Endothelial cell of umbilical vein (primary cell): Measurements from ENCODE around the gene RAB36. TPM values are rescaled to one million over a fixed set of nuclear protein-coding genes. Genes with fewer than 3 reads are reported as not detected.

Source experiments
- BruUV-seq: library from RNA; stranded (reverse); fragments of 400-500 nt; replicated peaks from 2 replicates; lab custom pipeline; 2021; lab: Mats Ljungman, UMichigan
- CTCF ChIA-PET: fragments of 300-600, 350-600 bp; sonication (Branson Sonifier 250); formaldehyde crosslinking; loops from one replicate; lab custom pipeline; 2021; ENCODE audit warnings: antibody characterized with exemption, inconsistent platforms; lab: Charles Lee
- POLR2A ChIA-PET: fragments of 300-600, 350-600 bp; sonication (Branson Sonifier 250); formaldehyde crosslinking; loops from one replicate; lab custom pipeline; 2021; ENCODE audit warnings: antibody characterized with exemption, inconsistent platforms; lab: Charles Lee
- DNase-seq: peaks from one replicate; pipeline ENCODE4 v3.0.0-alpha.2; 2011; ENCODE audit warnings: low read depth, low spot score
- FAIRE-seq: peaks from 2 replicates; lab custom pipeline; 2011; peaks lifted over from hg19 to GRCh38; lab: Jason Lieb, UNC
- H2AFZ ChIP-seq: 2 replicates; pipeline ENCODE4 v1.6.0; 2012; ENCODE audit warnings: low read depth, low read length, control low read depth, inconsistent platforms
- H3K27ac ChIP-seq: 2 replicates; pipeline ENCODE4 v1.5.1; 2011; ENCODE audit warnings: low read depth, mild to moderate bottlenecking, control low read depth, low read length, moderate library complexity; ENCODE audit not compliant: insufficient read depth
- H3K27me3 ChIP-seq, 2 experiments: 2 replicates each; pipeline versions ENCODE4 v1.6.0 to v1.6.1; 2011; ENCODE audit warnings: low read length in 2 of 2, mixed read lengths in 1 of 2; ENCODE audit not compliant: control insufficient read depth in 2 of 2, insufficient read depth in 2 of 2
- H3K36me3 ChIP-seq, 2 experiments: 2 replicates in 1 of 2; 3 replicates in 1 of 2; pipeline ENCODE4 v1.5.1; 2011; ENCODE audit warnings: low read length in 2 of 2, mild to moderate bottlenecking in 1 of 2, moderate library complexity in 1 of 2; ENCODE audit not compliant: control insufficient read depth in 2 of 2, insufficient read depth in 2 of 2; ENCODE audit errors: extremely low read depth in 1 of 2
- H3K4me1 ChIP-seq: 3 replicates; pipeline ENCODE4 v1.5.1; 2011; ENCODE audit warnings: mild to moderate bottlenecking, low read length; ENCODE audit not compliant: control insufficient read depth, insufficient read depth; ENCODE audit errors: extremely low read depth
- H3K4me2 ChIP-seq: 2 replicates; pipeline ENCODE4 v1.6.1; 2011; ENCODE audit warnings: low read length, control low read depth, mixed read lengths; ENCODE audit not compliant: insufficient read depth
- H3K4me3 ChIP-seq, 3 experiments: fragments of 200-600 bp in 1 of 3; sonication (generic), shearing (Covaris generic) in 1 of 3; replicated peaks in 1 of 3; 2 replicates each; pipeline ENCODE4 v1.5.1; 2011 to 2016; ENCODE audit warnings: control low read depth in 3 of 3, low read length in 3 of 3, mild to moderate bottlenecking in 2 of 3, inconsistent platforms in 1 of 3, low read depth in 1 of 3, moderate library complexity in 1 of 3; ENCODE audit not compliant: insufficient read depth in 1 of 3
- H3K79me2 ChIP-seq: 2 replicates; pipeline ENCODE4 v1.6.0; 2012; ENCODE audit warnings: low read length, inconsistent platforms; ENCODE audit not compliant: control insufficient read depth, insufficient read depth
- H3K9ac ChIP-seq: replicated peaks from 2 replicates; pipeline ENCODE3; 2011; ENCODE audit warnings: low read length, control low read depth; ENCODE audit not compliant: insufficient read depth; ENCODE audit errors: extremely low read depth
- H3K9me1 ChIP-seq: replicated peaks from 3 replicates; pipeline ENCODE4 v1.6.0; 2011; ENCODE audit warnings: mild to moderate bottlenecking, low read length; ENCODE audit not compliant: control insufficient read depth, insufficient read depth; ENCODE audit errors: extremely low read depth
- H3K9me3 ChIP-seq: replicated peaks from 2 replicates; pipeline ENCODE4 v1.5.1; 2012; ENCODE audit warnings: low read length, inconsistent platforms; ENCODE audit not compliant: control insufficient read depth, insufficient read depth
- H4K20me1 ChIP-seq: replicated peaks from 2 replicates; pipeline ENCODE3; 2011; ENCODE audit warnings: mild to moderate bottlenecking, low read length; ENCODE audit not compliant: control insufficient read depth, insufficient read depth; ENCODE audit errors: extremely low read depth
- EZH2 ChIP-seq: IDR thresholded peaks from 2 replicates; pipeline ENCODE4 v1.6.1; 2012; ENCODE audit warnings: borderline replicate concordance, low read depth, mild to moderate bottlenecking, moderate library complexity, low read length, inconsistent platforms; ENCODE audit not compliant: severe bottlenecking
- FOS ChIP-seq: IDR thresholded peaks from 2 replicates; pipeline ENCODE4 v1.6.1; 2011; ENCODE audit warnings: mild to moderate bottlenecking, low read length, moderate library complexity, borderline replicate concordance; ENCODE audit not compliant: insufficient read depth
- GATA2 ChIP-seq: IDR thresholded peaks from 2 replicates; pipeline ENCODE4 v1.7.0; 2011; ENCODE audit warnings: low read depth, mild to moderate bottlenecking, moderate library complexity, mixed read lengths, low read length; ENCODE audit not compliant: insufficient read length, insufficient read depth
- JUN ChIP-seq: IDR thresholded peaks from 2 replicates; pipeline ENCODE4 v1.6.1; 2011; ENCODE audit warnings: borderline replicate concordance, low read depth; ENCODE audit not compliant: insufficient read length, insufficient read depth
- MAX ChIP-seq: IDR thresholded peaks from 2 replicates; pipeline ENCODE4 v1.6.1; 2011; ENCODE audit not compliant: insufficient read depth, insufficient read length
- MYC ChIP-seq: IDR thresholded peaks from one replicate; pipeline ENCODE4 v1.6.1; 2011; ENCODE audit warnings: mild to moderate bottlenecking, low read depth, low read length
- POLR2A ChIP-seq: IDR thresholded peaks from 2 replicates; pipeline ENCODE4 v1.6.1; 2012; ENCODE audit warnings: low read depth, mild to moderate bottlenecking, control low read depth, low read length
- POLR2AphosphoS5 ChIP-seq: IDR thresholded peaks from 2 replicates; pipeline ENCODE4 v1.6.1; 2012; ENCODE audit warnings: low read depth, mild to moderate bottlenecking, control low read depth, low read length, moderate library complexity; ENCODE audit not compliant: insufficient read depth
- dilution Hi-C: fragments of 300-500 bp; cut with MboI; formaldehyde crosslinking; loops from one replicate; pipeline ENCODE4 v1.15.0; 2019; ENCODE audit warnings: low sequenced_read_pairs; ENCODE audit not compliant: extremely low pct_ligation_motif_present
- intact Hi-C: fragments of 100-400 bp; cut with micrococcal nuclease; formaldehyde crosslinking; loops from one replicate; pipeline ENCODE4 v1.10.0; 2022
- polyA plus RNA-seq, 4 experiments: library from polyadenylated mRNA; depleted of rRNA in 3 of 4; stranded (reverse) in 3 of 4; unstranded in 1 of 4; fragments of >200 nt; gene quantifications; 2 replicates each; pipeline versions ENCODE4 v1.2.1 to v1.2.3, GENCODE V29; 2011 to 2012; ENCODE audit warnings: missing spikeins in 1 of 4
- total RNA-seq: library from RNA; stranded (reverse); gene quantifications from 2 replicates; pipeline ENCODE4 v1.2.3, GENCODE V29; 2021
- TF ChIP-seq, protein P1 (sequence below), 2 donors: IDR thresholded peaks; 1 replicate in 1 of 2; 2 replicates in 1 of 2; pipeline ENCODE4 v1.5.1; 2011; ENCODE audit warnings: low read length in 2 of 2, mild to moderate bottlenecking in 2 of 2, moderate library complexity in 2 of 2, control low read depth in 1 of 2, inconsistent platforms in 1 of 2, low read depth in 1 of 2; ENCODE audit not compliant: insufficient read depth in 1 of 2; ENCODE audit errors: extremely low read depth in 1 of 2

Gene RAB36
- total and polyA plus RNA-seq, 2 donors (not counting 3 experiments of a cell fraction or from before 2014, with no cell fraction given) = 2.7 to 3.1 TPM

- TF ChIP-seq EZH2 = no peak
- Histone ChIP-seq H3K4me2 (no peak overlapping the region), H4K20me1 (no peaks in the 10 kb centered on the region), H3K79me2 (no peaks in the 10 kb centered on the region), H3K27me3 (no peaks in the 10 kb centered on the region), H3K27ac (no peak overlapping the region), H3K4me3 (no peak overlapping the region), H3K4me1 (no peaks in the 10 kb centered on the region), H3K36me3 (no peaks in the 10 kb centered on the region), H2AFZ (no peak overlapping the region), H3K9me1 (no peaks in the 10 kb centered on the region), H3K9ac (no peak overlapping the region), H3K9me3 (no peaks in the 10 kb centered on the region)
- no TSS peak for BruUV-seq
- ChIA-PET POLR2A (no interaction called here), CTCF (interaction anchor here (1.2 to 1.4 kb wide), 2 partner anchors 151 to 233 kb away, joined by 3 read pairs; no protein-coding TSS in a partner anchor)
- no peak for FAIRE-seq
- peak; percentile 39 for DNase-seq
- intact Hi-C loops = no loop called here
- dilution Hi-C loops = no loop called here
Measured at GRCh38 chr22:23110190-23110921, 34.9 kb upstream of the RAB36 start.

DNA sequence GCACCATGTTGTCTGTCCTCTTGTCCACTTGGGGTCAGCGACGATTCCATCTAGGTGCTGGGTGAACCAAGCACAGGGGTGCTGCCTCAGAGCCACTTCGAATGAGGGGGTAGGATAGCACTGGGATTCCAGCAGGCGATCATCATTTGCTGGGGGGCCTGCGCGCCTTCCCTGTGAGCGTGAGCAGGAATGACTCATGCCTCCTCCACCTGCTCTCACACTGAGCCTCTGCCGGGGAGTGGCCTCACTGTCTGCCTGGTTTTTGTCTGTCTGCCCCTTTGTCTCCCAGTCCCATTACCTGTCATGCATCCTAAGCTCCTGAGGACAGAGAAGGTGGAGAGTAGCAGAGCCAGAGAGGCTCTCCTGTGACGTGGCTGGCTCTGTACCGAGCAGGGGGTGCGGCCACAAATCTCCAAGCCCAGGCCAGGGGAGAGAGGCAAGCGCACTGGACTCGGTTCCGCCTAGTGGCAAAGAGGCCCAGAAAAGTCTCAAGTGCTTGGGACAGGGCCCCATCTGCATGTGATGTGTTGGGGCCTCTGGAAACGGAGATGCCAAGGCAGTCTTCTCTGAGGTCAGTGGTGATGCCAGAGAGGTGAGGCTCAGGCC, 34.3 kb upstream of the RAB36 start:
- H3K27me3 ChIP-seq = no peaks in the 10 kb centered on the region
- POLR2A ChIA-PET = no interaction called here
- no peak for FAIRE-seq
- no TSS peak for BruUV-seq
- no peak overlapping the region for H3K9ac ChIP-seq
- H3K4me1 ChIP-seq = no peaks in the 10 kb centered on the region
- H3K27ac ChIP-seq = no peak overlapping the region
- H3K79me2 ChIP-seq = no peaks in the 10 kb centered on the region
- no peaks in the 10 kb centered on the region for H4K20me1 ChIP-seq
- intact Hi-C loops = no loop called here
- no peak for DNase-seq
- no peaks in the 10 kb centered on the region for H3K36me3 ChIP-seq
- H3K4me3 ChIP-seq = no peak overlapping the region
- TF ChIP-seq MAX (no peak), MYC (no peak), FOS (no peak), POLR2AphosphoS5 (no peak), GATA2 (no peak), EZH2 (no peak), POLR2A (no peak), JUN (no peak)
- TF ChIP-seq, protein P1, sequence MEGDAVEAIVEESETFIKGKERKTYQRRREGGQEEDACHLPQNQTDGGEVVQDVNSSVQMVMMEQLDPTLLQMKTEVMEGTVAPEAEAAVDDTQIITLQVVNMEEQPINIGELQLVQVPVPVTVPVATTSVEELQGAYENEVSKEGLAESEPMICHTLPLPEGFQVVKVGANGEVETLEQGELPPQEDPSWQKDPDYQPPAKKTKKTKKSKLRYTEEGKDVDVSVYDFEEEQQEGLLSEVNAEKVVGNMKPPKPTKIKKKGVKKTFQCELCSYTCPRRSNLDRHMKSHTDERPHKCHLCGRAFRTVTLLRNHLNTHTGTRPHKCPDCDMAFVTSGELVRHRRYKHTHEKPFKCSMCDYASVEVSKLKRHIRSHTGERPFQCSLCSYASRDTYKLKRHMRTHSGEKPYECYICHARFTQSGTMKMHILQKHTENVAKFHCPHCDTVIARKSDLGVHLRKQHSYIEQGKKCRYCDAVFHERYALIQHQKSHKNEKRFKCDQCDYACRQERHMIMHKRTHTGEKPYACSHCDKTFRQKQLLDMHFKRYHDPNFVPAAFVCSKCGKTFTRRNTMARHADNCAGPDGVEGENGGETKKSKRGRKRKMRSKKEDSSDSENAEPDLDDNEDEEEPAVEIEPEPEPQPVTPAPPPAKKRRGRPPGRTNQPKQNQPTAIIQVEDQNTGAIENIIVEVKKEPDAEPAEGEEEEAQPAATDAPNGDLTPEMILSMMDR (IDR thresholded peaks at IDR 0.05; ENCODE audit: extremely low read depth in 1 of 2, insufficient read depth in 1 of 2, low read depth in 1 of 2, low read length in 2 of 2) = no peak
- H3K9me1 ChIP-seq = no peaks in the 10 kb centered on the region
- H2AFZ ChIP-seq = no peak overlapping the region
- dilution Hi-C loops = no loop called here
- no peak overlapping the region for H3K4me2 ChIP-seq
- CTCF ChIA-PET = no interaction called here
- H3K9me3 ChIP-seq = no peaks in the 10 kb centered on the region
